MM.1S (cell line): ENCODE results near the gene CYTH1.

Source experiments
- DNase-seq: peaks from one replicate; pipeline ENCODE4 v3.0.0-alpha.2; 2015
- H2AFZ ChIP-seq: fragments of 300-600 bp; sonication (generic); 2 replicates; pipeline ENCODE4 v1.6.0; 2016; ENCODE audit warnings: antibody characterized with exemption, low read length
- H3F3A ChIP-seq: fragments of 300-600 bp; sonication (generic); 2 replicates; pipeline ENCODE4 v1.6.1; 2016; ENCODE audit warnings: mild to moderate bottlenecking, antibody characterized with exemption, low read length, moderate library complexity, mixed read lengths; ENCODE audit not compliant: insufficient read depth
- H3K27ac ChIP-seq: fragments of 300-600 bp; sonication (generic); 2 replicates; pipeline ENCODE4 v1.5.1; 2016; ENCODE audit warnings: mild to moderate bottlenecking, low read length
- H3K27me3 ChIP-seq: fragments of 300-600 bp; sonication (generic); replicated peaks from 2 replicates; pipeline ENCODE4 v1.6.0; 2016; ENCODE audit warnings: low read length; ENCODE audit not compliant: insufficient read depth
- H3K36me3 ChIP-seq: fragments of 300-600 bp; sonication (generic); replicated peaks from 2 replicates; pipeline ENCODE4 v1.6.1; 2016; ENCODE audit warnings: mild to moderate bottlenecking, low read length, mixed read lengths; ENCODE audit not compliant: insufficient read depth
- H3K4me1 ChIP-seq: fragments of 300-600 bp; sonication (generic); 2 replicates; pipeline ENCODE4 v1.6.1; 2016; ENCODE audit warnings: low read length, mixed read lengths
- H3K4me2 ChIP-seq: fragments of 300-600 bp; sonication (generic); 2 replicates; pipeline ENCODE4 v1.6.0; 2016; ENCODE audit warnings: low read depth, low read length
- H3K4me3 ChIP-seq: fragments of 300-600 bp; sonication (generic); 2 replicates; pipeline ENCODE4 v1.5.1; 2016; ENCODE audit warnings: low read length, mixed read lengths
- H3K79me2 ChIP-seq: fragments of 300-600 bp; sonication (generic); 2 replicates; pipeline ENCODE4 v1.6.1; 2016; ENCODE audit warnings: mixed run types, low read length, mixed read lengths
- H3K9ac ChIP-seq: fragments of 300-600 bp; sonication (generic); 2 replicates; pipeline ENCODE4 v1.6.1; 2016; ENCODE audit warnings: low read length, mixed read lengths
- H3K9me2 ChIP-seq: fragments of 300-600 bp; sonication (generic); replicated peaks from 2 replicates; pipeline ENCODE4 v1.6.1; 2016; ENCODE audit warnings: mild to moderate bottlenecking, low read length, mixed read lengths; ENCODE audit not compliant: insufficient read depth
- H3K9me3 ChIP-seq: fragments of 300-600 bp; sonication (generic); replicated peaks from 2 replicates; pipeline ENCODE4 v1.6.1; 2016; ENCODE audit warnings: mild to moderate bottlenecking, low read length, mixed read lengths; ENCODE audit not compliant: insufficient read depth
- H4K20me1 ChIP-seq: fragments of 300-600 bp; sonication (generic); 2 replicates; pipeline ENCODE4 v1.6.1; 2016; ENCODE audit warnings: mild to moderate bottlenecking, low read length, moderate library complexity, mixed read lengths; ENCODE audit not compliant: insufficient read depth
- CTCF ChIP-seq: fragments of 300-600 bp; sonication (generic); IDR thresholded peaks from 2 replicates; pipeline ENCODE4 v1.5.1; 2016; ENCODE audit warnings: antibody characterized with exemption, low read length, mixed read lengths
- EZH2 ChIP-seq: fragments of 300-600 bp; sonication (generic); optimal IDR thresholded peaks from 2 replicates; pipeline ENCODE3; 2017; ENCODE audit warnings: low read depth, mild to moderate bottlenecking, antibody characterized with exemption, low read length, mixed read lengths
- EZH2phosphoT487 ChIP-seq: fragments of 300-600 bp; sonication (generic); IDR thresholded peaks from 2 replicates; pipeline ENCODE4 v1.6.1; 2018; ENCODE audit warnings: antibody characterized with exemption, low read length

Gene CYTH1

GRCh38 chr17:78736526-78737079, 45.5 kb downstream of the CYTH1 start:
- peaks cover 100% of the 10 kb centered on the region for H3K79me2 ChIP-seq
- peak overlapping the region; percentile 86 for H3K4me3 ChIP-seq
- peaks cover 62% of the 10 kb centered on the region for H3K4me1 ChIP-seq
- H3K4me2 ChIP-seq = peak overlapping the region; percentile 96
- no peak overlapping the region for H2AFZ ChIP-seq
- H3K27me3 ChIP-seq = no peaks in the 10 kb centered on the region
- H3K9ac ChIP-seq = peak overlapping the region; percentile 91
- H3K9me3 ChIP-seq = no peaks in the 10 kb centered on the region
- no peaks in the 10 kb centered on the region for H3K36me3 ChIP-seq
- no peaks in the 10 kb centered on the region for H4K20me1 ChIP-seq
- TF ChIP-seq EZH2phosphoT487 = no peak
- TF ChIP-seq CTCF = peak; percentile 26
- DNase-seq = peak; percentile 90
- H3F3A ChIP-seq = peaks cover 50% of the 10 kb centered on the region
- peak overlapping the region; percentile 86 for H3K27ac ChIP-seq
- no peaks in the 10 kb centered on the region for H3K9me2 ChIP-seq

- no peak for TF ChIP-seq CTCF
- no peak for TF ChIP-seq EZH2phosphoT487
- no peak for TF ChIP-seq EZH2
- H3K79me2 ChIP-seq = peaks cover 100% of the 10 kb centered on the region
- H4K20me1 ChIP-seq = no peaks in the 10 kb centered on the region
- H3K4me1 ChIP-seq = peaks cover 62% of the 10 kb centered on the region
- H3K9ac ChIP-seq = peak overlapping the region; percentile 91
- peak overlapping the region; percentile 86 for H3K27ac ChIP-seq
- H3K27me3 ChIP-seq = no peaks in the 10 kb centered on the region
- H3K36me3 ChIP-seq = no peaks in the 10 kb centered on the region
- H2AFZ ChIP-seq = no peak overlapping the region
- H3F3A ChIP-seq = peaks cover 53% of the 10 kb centered on the region
- peak; percentile 33 for DNase-seq
- no peaks in the 10 kb centered on the region for H3K9me3 ChIP-seq
- peak overlapping the region; percentile 86 for H3K4me3 ChIP-seq
- H3K9me2 ChIP-seq = no peaks in the 10 kb centered on the region
- peak overlapping the region; percentile 96 for H3K4me2 ChIP-seq
Measured at GRCh38 chr17:78735832-78736525, 46.1 kb downstream of the CYTH1 start.

- peak overlapping the region; percentile 86 for H3K27ac ChIP-seq
- H3K4me1 ChIP-seq = peaks cover 56% of the 10 kb centered on the region
- H3K9me3 ChIP-seq = no peaks in the 10 kb centered on the region
- no peaks in the 10 kb centered on the region for H3K9me2 ChIP-seq
- no peaks in the 10 kb centered on the region for H3K27me3 ChIP-seq
- no peaks in the 10 kb centered on the region for H4K20me1 ChIP-seq
- H3K4me3 ChIP-seq = peak overlapping the region; percentile 86
- no peaks in the 10 kb centered on the region for H3K36me3 ChIP-seq
- H3F3A ChIP-seq = peaks cover 49% of the 10 kb centered on the region
- H3K4me2 ChIP-seq = peak overlapping the region; percentile 96
- peaks cover 100% of the 10 kb centered on the region for H3K79me2 ChIP-seq
- peak; percentile 9 for DNase-seq
- no peak overlapping the region for H2AFZ ChIP-seq
- no peak for TF ChIP-seq EZH2phosphoT487
- TF ChIP-seq EZH2 = no peak
- TF ChIP-seq CTCF = no peak
- peak overlapping the region; percentile 91 for H3K9ac ChIP-seq
Measured at GRCh38 chr17:78734793-78735641, 47.1 kb downstream of the CYTH1 start.
